Measurements from ENCODE around the gene DCTN4. TPM values are rescaled to one million over a fixed set of nuclear protein-coding genes. Genes with fewer than 3 reads are reported as not detected.

DCTN4 gene
- total and polyA plus RNA-seq, 9 of the 15 experiments (the other 6 are each of a cell fraction or from before 2014, with no cell fraction given) = 20.4 to 64.9 (median 49.9) TPM

DNA sequence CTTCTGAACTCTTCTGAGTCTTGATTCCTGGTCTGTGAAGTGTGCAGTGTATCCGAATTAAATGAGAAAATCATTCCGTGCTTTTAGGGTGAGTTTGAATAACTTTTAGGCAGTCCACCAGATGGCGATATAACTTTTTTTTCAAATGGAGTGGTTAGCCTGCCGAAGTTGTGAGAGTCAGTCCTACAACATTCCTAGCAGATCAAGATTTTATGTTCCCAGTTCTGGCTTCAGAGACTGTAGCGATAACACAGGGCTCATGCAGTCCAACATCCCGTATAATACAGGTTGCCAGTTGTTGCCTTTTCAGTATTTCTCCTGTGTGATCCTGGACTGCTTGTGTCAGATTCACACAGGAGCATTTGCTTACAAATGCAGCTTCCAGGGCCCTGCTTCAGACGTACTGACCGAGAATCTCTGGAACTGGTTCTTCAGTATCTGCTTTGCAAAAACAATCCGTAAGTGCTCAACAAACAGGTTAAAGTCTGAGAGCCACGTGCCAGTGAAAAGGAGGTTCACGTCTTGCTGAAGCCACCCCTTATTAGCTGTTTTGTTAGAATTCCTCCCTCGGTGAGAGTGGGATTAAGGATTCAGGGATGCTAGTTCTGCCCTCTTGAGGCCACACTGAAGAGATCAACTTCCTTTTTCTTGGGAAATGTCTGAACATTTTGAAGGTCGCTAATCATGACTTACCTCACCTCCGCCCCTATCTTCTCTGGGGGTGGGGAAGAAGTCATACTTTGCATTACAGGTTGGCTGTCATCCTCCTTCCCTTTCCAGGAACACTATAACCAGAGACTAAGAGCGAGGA, 42.5 kb upstream of the DCTN4 start (continued):
- TF ChIP-seq SAP30 (IDR thresholded peaks at IDR 0.05; ENCODE audit: borderline replicate concordance, insufficient read depth, low read depth, low read length, poor library complexity, severe bottlenecking) = no peak
- no peak for TF ChIP-seq NR1H2 (CRISPR knock-in tag; IDR thresholded peaks at IDR 0.05)
- TF ChIP-seq, protein P1, sequence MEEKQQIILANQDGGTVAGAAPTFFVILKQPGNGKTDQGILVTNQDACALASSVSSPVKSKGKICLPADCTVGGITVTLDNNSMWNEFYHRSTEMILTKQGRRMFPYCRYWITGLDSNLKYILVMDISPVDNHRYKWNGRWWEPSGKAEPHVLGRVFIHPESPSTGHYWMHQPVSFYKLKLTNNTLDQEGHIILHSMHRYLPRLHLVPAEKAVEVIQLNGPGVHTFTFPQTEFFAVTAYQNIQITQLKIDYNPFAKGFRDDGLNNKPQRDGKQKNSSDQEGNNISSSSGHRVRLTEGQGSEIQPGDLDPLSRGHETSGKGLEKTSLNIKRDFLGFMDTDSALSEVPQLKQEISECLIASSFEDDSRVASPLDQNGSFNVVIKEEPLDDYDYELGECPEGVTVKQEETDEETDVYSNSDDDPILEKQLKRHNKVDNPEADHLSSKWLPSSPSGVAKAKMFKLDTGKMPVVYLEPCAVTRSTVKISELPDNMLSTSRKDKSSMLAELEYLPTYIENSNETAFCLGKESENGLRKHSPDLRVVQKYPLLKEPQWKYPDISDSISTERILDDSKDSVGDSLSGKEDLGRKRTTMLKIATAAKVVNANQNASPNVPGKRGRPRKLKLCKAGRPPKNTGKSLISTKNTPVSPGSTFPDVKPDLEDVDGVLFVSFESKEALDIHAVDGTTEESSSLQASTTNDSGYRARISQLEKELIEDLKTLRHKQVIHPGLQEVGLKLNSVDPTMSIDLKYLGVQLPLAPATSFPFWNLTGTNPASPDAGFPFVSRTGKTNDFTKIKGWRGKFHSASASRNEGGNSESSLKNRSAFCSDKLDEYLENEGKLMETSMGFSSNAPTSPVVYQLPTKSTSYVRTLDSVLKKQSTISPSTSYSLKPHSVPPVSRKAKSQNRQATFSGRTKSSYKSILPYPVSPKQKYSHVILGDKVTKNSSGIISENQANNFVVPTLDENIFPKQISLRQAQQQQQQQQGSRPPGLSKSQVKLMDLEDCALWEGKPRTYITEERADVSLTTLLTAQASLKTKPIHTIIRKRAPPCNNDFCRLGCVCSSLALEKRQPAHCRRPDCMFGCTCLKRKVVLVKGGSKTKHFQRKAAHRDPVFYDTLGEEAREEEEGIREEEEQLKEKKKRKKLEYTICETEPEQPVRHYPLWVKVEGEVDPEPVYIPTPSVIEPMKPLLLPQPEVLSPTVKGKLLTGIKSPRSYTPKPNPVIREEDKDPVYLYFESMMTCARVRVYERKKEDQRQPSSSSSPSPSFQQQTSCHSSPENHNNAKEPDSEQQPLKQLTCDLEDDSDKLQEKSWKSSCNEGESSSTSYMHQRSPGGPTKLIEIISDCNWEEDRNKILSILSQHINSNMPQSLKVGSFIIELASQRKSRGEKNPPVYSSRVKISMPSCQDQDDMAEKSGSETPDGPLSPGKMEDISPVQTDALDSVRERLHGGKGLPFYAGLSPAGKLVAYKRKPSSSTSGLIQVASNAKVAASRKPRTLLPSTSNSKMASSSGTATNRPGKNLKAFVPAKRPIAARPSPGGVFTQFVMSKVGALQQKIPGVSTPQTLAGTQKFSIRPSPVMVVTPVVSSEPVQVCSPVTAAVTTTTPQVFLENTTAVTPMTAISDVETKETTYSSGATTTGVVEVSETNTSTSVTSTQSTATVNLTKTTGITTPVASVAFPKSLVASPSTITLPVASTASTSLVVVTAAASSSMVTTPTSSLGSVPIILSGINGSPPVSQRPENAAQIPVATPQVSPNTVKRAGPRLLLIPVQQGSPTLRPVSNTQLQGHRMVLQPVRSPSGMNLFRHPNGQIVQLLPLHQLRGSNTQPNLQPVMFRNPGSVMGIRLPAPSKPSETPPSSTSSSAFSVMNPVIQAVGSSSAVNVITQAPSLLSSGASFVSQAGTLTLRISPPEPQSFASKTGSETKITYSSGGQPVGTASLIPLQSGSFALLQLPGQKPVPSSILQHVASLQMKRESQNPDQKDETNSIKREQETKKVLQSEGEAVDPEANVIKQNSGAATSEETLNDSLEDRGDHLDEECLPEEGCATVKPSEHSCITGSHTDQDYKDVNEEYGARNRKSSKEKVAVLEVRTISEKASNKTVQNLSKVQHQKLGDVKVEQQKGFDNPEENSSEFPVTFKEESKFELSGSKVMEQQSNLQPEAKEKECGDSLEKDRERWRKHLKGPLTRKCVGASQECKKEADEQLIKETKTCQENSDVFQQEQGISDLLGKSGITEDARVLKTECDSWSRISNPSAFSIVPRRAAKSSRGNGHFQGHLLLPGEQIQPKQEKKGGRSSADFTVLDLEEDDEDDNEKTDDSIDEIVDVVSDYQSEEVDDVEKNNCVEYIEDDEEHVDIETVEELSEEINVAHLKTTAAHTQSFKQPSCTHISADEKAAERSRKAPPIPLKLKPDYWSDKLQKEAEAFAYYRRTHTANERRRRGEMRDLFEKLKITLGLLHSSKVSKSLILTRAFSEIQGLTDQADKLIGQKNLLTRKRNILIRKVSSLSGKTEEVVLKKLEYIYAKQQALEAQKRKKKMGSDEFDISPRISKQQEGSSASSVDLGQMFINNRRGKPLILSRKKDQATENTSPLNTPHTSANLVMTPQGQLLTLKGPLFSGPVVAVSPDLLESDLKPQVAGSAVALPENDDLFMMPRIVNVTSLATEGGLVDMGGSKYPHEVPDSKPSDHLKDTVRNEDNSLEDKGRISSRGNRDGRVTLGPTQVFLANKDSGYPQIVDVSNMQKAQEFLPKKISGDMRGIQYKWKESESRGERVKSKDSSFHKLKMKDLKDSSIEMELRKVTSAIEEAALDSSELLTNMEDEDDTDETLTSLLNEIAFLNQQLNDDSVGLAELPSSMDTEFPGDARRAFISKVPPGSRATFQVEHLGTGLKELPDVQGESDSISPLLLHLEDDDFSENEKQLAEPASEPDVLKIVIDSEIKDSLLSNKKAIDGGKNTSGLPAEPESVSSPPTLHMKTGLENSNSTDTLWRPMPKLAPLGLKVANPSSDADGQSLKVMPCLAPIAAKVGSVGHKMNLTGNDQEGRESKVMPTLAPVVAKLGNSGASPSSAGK (IDR thresholded peaks at IDR 0.05) = peak; percentile 31; the same call in 1 of the 2 replicates
- TF ChIP-seq, protein P2, sequence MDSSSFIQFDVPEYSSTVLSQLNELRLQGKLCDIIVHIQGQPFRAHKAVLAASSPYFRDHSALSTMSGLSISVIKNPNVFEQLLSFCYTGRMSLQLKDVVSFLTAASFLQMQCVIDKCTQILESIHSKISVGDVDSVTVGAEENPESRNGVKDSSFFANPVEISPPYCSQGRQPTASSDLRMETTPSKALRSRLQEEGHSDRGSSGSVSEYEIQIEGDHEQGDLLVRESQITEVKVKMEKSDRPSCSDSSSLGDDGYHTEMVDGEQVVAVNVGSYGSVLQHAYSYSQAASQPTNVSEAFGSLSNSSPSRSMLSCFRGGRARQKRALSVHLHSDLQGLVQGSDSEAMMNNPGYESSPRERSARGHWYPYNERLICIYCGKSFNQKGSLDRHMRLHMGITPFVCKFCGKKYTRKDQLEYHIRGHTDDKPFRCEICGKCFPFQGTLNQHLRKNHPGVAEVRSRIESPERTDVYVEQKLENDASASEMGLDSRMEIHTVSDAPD (CRISPR knock-in tag; IDR thresholded peaks at IDR 0.05) = no peak
- TF ChIP-seq SAFB (IDR thresholded peaks at IDR 0.05; ENCODE audit: borderline replicate concordance, low read depth, low read length) = no peak
- TF ChIP-seq, protein P3, sequence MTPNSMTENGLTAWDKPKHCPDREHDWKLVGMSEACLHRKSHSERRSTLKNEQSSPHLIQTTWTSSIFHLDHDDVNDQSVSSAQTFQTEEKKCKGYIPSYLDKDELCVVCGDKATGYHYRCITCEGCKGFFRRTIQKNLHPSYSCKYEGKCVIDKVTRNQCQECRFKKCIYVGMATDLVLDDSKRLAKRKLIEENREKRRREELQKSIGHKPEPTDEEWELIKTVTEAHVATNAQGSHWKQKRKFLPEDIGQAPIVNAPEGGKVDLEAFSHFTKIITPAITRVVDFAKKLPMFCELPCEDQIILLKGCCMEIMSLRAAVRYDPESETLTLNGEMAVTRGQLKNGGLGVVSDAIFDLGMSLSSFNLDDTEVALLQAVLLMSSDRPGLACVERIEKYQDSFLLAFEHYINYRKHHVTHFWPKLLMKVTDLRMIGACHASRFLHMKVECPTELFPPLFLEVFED (CRISPR knock-in tag; conservative IDR thresholded peaks at IDR 0.05) = no peak
- no peak for TF ChIP-seq PTTG1 (tag; IDR thresholded peaks at IDR 0.05; ENCODE audit: low read depth)
- TF ChIP-seq SMARCE1 (IDR thresholded peaks at IDR 0.05) = peak; percentile 30; the same call in 1 of the 2 replicates
- TF ChIP-seq EP400 (IDR thresholded peaks at IDR 0.05) = no peak
- TF ChIP-seq PCBP2 (IDR thresholded peaks at IDR 0.05; ENCODE audit: low read depth, low read length, poor library complexity, severe bottlenecking) = no peak
- no peak for TF ChIP-seq ELF2 (CRISPR knock-in tag; IDR thresholded peaks at IDR 0.05)
- no peak for TF ChIP-seq NONO (IDR thresholded peaks at IDR 0.05; ENCODE audit: low read depth in 2 of 2, low read length in 1 of 2)
